COLO668 (cell line): ENCODE data around the gene TMCC2.
"Not testable (repeated sequence)": the region's sequence is repeated elsewhere in the genome, so short reads cannot be mapped to it uniquely, and the experiment has no call there.

ENCODE experiments used
- DNase-seq: peaks from one replicate; lab custom pipeline; 2025; ENCODE audit not compliant: unreplicated experiment; lab: John Stamatoyannopoulos, UW

Gene TMCC2, protein sequence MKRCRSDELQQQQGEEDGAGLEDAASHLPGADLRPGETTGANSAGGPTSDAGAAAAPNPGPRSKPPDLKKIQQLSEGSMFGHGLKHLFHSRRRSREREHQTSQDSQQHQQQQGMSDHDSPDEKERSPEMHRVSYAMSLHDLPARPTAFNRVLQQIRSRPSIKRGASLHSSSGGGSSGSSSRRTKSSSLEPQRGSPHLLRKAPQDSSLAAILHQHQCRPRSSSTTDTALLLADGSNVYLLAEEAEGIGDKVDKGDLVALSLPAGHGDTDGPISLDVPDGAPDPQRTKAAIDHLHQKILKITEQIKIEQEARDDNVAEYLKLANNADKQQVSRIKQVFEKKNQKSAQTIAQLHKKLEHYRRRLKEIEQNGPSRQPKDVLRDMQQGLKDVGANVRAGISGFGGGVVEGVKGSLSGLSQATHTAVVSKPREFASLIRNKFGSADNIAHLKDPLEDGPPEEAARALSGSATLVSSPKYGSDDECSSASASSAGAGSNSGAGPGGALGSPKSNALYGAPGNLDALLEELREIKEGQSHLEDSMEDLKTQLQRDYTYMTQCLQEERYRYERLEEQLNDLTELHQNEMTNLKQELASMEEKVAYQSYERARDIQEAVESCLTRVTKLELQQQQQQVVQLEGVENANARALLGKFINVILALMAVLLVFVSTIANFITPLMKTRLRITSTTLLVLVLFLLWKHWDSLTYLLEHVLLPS

DNA sequence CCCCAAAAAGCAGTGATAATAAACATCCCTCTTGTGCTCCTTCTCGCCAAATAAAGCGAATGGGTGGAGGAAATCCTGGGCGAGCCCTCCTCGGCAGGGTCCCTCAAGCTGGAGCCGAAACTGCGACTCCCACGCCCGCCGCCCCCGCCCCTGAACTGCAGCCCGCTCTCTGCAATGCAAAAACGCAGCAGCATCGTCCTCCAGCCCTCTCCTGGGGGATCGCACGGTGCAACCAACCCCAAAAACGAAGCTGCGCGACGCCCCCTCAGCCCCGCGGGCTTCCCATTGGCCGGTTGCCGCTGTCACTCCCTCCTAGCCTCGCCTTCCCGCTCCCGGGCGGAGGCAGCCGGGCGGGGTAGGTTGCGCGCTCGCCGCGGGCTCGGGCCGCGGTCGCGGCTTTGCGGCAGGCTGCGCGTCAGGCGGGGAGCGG is at the start of gene TMCC2:
Gene TMCC2 (plus strand): TSS at position 363 of the 430 bp plus-strand sequence. CDS start 619 bp downstream, outside the sequence.
- DNase-seq: peak; percentile 87

DNA sequence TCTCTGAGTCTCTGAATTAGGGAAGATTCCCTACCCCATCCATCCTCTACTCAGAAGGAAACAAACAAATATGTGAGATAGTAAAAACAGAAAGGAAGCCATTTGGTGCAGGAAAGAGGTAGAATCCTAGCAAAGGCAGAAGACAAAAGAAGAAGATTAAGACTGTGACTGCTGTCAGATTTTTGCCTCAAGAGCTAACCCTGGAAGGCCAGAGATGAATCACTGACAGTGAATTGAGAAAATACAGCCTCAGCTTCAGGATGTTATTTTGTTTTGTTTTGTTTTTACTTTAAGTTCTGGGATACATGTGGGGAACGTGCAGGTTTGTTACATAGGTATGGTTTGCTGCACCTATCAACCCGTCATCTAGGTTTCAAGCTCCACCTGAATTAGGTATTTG is 47.9 kb upstream of the TMCC2 start:
- no peak for DNase-seq

DNA sequence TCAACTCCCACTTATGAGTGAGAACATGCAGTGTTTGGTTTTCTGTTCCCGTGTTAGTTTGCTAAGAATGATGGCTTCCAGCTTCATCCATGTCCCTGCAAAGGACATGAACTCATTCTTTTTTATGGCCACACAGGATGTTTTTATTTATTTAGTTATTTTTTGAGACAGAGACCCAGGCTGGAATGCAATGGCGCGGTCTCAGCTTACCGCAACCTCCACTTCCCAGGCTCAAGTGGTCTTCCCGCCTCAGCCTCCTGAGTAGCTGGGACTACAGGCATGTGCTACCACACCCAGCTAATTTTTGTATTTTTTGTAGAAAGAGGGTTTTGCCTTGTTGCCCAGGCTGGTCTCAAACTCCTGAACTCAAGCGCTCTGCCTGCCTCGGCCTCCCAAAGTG is 47.4 kb upstream of the TMCC2 start:
- not testable (repeated sequence) for DNase-seq

DNA sequence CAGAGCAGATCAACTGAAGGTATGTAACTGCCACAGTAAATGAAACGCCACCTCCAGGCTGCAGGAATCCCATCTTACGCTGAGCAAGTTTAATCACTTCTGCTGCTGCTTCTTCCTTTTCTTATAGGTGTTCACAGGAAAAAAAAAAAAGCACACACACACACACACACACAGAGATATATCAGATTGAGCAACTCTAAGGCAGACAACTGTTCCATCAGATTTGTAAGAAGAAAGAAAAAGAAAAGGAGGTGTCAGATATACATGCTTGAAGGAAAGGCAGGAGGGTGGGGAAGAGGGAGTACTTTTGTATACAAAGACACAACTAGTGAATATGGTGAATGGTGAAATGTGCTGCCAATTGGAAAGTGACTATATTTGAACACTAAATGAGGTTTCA is 44.8 kb upstream of the TMCC2 start:
- no peak for DNase-seq

DNA sequence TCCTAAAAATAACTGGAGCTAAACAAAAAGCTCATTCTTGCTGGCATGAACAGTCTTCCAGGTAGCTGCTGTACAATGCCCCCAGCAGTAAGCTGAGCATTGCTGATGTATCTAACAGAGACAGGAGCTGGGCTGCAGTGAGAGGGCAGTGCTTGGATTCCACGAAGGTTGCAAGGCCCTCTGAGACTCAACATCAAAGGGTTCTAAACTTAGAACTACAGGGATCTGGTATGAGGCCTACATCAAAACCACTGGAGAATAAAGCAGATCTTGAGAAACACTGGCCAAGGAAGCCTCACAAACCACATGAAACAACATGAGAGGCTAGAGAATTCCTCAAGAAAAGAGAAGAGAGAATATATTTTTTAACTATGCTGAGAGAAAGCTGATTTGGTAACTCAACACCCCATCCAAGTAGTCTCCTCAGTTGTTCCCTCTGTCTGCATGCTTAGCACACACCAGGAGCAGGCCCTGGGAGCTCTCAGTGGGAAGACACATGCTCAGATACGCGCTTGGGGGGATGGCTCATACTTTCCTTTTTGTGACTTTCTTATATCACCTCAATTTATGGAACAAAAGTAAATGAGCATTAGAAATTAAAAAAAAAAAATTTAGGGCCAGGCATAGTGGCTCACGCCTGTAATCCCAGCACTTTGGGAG is 43.9 kb upstream of the TMCC2 start:
- no peak for DNase-seq

DNA sequence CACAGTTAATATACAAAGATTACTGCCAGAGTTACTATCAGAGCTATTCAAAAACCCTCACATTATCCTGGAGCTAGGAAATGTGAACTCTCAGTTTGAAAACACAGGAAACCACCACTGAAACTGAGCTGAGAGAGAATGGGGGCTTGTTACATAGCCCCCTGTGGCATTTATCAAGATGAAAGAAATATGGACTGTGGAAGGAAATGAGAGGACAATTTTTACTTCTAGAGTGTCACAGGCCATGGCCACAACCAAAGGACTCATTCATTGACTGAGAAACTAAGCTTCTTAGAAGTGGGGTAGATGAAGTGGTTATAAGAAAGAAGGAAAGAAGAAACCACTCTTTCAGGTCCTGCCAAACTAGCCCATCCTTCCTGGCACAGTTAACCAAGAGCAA is 41.6 kb upstream of the TMCC2 start:
- DNase-seq: no peak

DNA sequence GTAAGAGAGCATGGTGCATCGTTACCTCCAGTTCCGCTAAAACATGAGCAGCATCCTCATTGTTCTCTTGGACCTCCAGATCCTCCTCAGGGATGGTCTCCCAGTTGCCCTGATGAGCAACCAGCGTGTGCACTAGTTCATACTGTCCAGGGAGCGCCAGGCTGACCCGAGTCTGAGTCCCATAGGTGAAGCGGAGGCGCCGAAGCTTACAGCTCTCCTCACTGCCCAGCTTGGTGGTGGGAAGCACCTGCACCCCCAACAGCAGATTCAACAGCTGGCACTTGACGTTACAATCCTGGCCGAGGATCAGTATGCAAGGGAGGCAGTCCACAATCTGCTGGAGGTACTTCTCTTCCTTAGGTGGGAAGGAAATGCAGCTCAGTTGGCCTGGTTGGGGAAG is 40.3 kb upstream of the TMCC2 start:
- DNase-seq: no peak

DNA sequence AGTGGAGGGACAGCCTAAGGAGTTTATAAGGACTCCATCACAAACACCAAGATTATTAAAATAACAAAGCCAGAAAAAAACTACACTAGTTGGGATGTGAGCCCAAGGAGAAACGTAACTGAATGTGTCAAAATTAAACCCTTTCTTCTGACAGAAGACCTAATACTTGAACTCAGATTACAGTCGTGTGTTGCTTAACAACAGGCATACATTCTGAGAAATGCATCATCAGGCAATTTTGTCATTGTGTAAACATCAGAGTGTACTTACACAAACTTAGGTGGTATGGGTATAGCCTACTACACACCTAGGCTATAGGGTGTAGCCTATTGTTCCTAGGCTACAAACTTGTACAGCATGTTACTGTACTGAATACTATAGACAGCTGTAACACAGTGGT is 39.6 kb upstream of the TMCC2 start:
- DNase-seq: no peak

DNA sequence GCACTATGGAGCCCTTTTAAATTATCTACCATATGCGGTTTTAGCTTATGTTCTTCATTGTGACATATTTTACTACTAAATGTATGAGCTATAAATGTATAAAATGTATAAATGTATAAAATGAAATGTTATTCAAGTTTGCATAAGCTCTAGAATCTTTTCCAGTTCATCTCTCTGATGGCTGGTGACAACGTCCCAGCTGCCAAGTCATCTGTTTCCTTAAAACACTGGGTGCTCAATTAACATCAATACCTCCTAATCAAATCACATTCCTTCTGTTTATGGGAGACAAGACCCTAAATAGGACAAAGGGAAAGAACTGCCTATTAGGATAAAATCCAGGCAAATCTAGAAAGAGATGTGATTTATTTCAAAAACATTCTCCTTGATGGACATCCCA is 39.1 kb upstream of the TMCC2 start:
- DNase-seq: no peak

DNA sequence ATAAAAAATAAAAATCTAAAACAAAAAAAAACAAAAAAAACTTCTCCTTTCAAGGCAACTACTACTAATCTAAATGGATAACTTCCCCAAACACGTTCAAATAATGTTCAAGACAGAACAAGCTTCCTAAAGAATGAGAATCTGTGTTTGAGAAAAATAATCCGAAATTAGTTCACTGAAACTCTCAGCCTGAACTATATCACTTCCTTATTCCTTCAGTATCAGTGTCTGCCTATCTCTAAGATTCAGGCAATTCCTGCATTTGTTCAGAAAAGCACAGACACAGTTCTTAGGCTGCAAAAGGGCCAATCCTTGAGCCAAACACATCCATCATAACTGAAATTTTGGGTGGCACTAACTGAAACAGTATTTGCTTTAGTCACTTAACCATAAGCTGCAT is 38.6 kb upstream of the TMCC2 start:
- DNase-seq: no peak

DNA sequence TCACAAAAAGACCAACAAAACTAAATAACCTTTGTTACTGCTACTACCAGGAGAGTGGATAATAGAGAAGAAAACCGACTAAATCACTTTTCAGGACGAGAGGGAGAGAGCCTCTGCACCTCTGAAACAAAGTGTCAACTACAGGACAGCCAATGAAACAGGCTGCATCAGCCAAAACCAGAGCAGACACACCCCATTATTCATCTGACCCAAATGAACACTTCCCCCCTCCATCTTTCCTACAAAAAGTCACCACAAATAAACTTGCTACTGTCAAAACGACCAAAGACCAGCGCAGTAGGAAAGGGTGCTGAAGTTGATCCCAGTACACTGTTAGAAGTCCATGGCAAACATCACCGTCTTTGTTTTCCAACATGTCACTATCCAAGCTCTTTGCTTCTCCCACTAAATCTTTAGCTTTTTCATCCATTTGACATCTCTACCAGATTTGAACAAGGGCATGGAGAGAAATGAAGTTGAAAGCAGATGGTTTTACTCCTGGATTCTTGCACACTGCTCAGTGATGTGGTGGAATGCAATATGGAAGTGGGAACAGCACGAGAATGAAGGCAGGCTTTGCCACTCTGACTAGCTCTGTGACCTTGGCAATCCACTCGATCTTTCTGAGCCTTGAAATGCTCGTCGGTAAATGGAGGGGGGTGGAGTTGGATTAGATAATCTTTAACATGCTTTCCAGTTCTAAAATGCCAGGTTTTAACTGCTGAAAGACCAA is 36.7 kb upstream of the TMCC2 start:
- DNase-seq: no peak

DNA sequence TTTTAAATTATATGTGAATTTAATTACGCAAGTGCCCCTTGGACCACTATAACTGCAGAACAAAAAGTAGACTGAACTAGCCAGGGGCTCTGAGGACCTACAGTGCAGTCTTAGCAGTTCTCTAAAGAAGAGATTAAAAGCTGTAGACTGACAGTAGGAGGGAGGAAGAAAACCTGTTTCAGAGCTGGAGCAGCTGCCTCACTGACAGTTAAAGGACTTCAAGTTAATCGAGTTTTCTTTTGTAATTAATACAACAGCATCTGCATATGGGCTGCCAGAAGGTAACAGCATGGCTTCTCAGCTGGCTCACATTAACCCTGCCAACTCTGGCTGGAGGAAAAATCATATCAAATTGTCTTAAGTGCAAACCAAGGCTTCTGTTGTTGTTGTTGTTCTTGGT is 36.1 kb upstream of the TMCC2 start:
- no peak for DNase-seq

DNA sequence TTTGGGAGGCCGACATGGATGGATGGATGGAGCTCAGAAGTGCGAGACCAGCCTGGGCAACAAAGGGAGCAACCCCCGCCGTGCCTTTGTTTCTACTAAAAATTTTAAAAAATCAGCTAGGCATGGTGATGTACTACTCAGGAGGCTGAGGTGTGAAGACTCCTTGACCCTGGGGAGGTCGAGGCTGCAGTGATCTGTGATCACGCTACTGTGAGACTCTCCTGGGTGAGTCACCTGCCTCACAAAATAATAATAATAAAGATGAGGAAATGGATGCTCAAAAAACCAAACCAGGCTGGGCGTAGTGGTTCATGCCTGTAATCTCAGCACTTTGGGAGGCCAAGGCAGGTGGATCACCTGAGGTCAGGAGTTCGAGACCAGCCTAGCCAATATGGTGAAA is 35.5 kb upstream of the TMCC2 start:
- no peak for DNase-seq

DNA sequence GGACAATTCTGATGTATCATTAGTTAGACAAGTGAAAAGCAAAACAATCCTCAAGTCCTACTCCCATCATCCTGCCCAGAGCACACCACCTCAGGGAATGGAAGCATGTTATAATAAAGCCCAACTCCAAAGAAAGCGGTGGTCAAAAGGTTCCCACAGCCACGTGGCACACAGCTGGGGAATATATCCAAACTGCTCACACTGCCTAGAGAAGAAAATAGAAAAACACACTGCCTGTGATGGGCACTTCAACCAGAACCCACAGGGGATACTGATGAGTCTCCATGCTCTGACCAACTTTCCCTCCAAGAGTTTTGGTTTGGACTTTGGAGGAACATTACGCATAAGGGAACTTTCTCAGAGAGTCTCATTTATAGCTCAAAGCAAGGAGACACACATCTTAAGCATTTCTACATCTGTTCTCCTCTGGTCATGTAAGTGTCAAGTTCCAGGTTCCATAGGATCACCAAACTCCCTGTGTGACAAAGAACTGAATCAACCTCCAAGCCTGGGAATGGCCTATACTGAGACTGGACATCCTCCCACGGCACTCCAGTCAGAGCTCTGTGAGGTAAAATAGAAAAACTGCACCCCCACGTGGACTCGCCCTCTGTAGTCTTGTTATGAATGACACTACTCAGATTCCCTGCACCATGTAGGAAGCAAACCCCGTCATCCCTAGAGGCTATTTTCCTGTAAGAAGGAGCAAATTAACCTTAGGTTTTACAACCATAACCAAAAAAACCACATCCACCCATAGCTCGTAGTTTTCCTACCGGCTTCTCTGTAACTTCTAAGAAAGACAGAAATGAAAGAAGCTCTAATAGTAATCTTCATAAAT is 28.4 kb upstream of the TMCC2 start:
- no peak for DNase-seq

DNA sequence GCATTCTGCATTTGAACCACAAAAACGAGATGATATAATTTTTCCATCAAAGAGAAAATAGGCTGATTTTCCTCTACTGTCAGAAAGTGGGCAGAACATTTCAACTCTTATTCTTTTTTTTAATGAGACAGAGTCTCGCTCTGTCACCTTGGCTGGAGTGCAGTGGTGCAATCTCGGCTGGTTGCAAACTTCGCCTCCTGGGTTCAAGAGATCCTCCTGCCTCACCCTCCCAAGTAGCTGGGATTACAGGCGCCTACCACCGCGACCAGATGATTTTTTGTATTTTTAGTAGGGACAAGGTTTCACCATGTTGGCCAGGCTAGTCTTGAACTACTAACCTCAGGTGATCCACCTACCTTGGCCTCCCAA is 27.8 kb upstream of the TMCC2 start:
- no peak for DNase-seq

DNA sequence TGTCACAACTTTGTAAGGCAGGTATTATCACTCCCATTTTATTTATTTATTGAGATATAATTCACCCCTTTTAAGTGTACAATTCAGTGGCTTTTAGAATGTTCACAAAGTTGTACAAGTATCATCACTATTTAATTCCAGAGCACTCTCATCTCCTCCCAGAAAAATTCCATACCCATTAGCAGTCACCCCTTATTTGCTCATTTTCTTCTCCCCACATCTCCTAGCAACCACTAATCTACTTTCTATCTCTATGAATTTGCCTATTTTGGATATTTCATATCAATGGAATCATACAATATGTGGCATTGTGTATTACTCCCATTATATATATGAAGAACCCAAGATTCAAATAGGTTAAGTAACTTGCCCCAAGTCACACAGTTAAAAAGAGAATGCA is 23.2 kb upstream of the TMCC2 start:
- no peak for DNase-seq

DNA sequence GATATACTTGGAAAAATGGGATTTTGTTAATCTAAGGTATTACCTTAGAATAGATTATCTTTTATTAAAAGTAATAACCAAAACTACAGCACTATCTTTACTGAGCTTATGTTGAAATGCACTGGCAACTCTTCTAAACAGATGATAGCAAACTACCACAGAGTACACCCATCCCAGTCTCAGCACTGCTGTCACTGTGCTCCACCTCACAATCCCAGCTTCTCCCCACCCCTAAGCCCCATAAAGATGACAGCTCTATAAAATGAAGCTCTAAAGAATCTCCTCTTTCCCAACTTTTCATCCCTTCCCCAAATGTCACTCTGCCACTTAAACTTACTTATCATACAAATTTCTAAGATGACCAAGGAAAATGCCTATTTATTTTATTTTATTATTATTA is 22.7 kb upstream of the TMCC2 start:
- no peak for DNase-seq

DNA sequence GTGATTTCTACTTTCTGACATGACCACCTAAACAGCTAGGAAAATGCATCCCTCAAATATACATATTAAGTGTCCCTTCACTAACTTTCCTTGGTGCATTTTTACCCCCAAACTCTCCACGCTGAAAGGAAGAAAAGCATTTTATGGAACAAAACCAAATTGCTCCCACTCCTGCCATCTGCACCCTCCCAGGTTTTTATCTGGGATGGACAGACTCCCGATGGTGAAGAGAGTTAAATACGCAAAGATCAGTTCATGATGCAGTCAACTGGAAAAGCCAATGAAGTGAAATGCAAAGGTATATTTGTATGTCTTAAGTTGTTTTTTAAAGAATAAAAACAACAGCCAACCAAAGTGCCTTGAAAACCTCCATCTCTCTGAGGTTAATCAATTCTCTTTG is 18.9 kb upstream of the TMCC2 start:
- DNase-seq: no peak

DNA sequence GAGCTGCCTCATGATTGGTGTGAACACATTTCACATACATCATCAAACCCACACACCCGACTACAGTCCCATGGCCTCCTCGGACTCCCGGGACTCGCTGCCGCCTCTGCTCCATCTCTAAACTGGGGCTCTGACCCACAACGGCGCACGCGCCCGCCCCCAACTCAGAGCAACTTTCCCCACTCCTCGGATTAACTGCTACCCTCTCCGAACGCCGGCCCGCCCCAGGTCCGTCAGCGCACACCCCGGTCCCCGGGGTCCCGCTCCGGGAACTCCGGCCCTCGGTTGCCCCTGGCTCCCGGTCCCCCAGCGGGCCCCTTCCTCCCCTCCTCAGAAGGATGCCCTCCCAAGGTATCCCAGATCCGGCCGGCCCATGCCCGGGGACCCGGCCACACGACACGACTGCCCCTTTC is 17.0 kb upstream of the TMCC2 start:
- peak; percentile 57 for DNase-seq

DNA sequence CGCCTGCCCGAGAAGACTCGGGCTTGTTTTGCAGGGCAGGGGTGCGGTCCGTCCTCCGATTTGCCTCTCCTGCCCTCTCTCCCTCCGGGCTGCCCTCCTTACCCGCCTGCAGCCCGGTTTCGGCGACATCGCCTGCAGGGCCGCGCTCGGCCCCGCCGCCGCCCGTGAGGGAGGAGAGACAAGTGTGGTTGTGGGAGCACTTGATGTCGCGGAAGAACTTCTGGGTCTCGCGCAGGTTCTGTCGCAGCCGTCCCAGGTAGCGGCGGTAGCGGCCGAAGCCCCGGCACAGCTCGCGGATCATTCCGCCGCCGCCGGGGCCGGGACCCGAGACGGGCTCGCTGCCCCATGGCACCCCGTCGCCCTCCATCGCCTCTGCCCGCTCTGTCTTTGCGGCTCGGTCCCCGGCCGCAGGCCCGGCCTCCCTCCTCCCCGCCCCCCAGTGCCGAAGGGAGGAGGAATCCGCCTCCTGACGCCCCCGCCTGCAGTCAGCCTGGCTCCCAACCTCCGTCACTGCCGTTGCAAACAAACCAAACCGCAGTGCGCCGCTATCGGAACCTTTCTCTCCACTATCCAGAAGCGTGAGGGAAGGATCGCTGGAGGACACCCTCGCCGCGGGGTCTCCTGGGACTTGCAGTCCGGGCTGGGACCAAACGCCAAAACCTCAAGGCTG is 16.4 kb upstream of the TMCC2 start, which contains the start of gene DSTYK:
Gene DSTYK (minus strand): TSS at position 534 of the 670 bp plus-strand sequence. CDS start 167 bp downstream, at position 367.
- peak; percentile 93 for DNase-seq
